H1 (cell line): ENCODE data around the gene UGT2A2. TPM values are rescaled to one million over a fixed set of nuclear protein-coding genes. Genes with fewer than 3 reads are reported as not detected.

Experiments
- CTCF ChIA-PET: fragments of 300-600 bp; sonication (Branson Sonifier 250); formaldehyde crosslinking; loops from one replicate; lab custom pipeline; 2021; ENCODE audit not compliant: partially characterized antibody; lab: Charles Lee
- POLR2A ChIA-PET: fragments of 300-600 bp; sonication (Branson Sonifier 250); formaldehyde crosslinking; loops from one replicate; lab custom pipeline; 2021; ENCODE audit warnings: inconsistent platforms; ENCODE audit not compliant: partially characterized antibody; lab: Charles Lee
- DNase-seq, 2 experiments: peaks; one replicate each; pipeline versions ENCODE4 v3.0.0 to v3.0.0-alpha.2; 2010 to 2022; ENCODE audit warnings: low spot score in 2 of 2, low read depth in 1 of 2, mixed read lengths in 1 of 2
- FAIRE-seq: peaks from 2 replicates; lab custom pipeline; 2011; peaks lifted over from hg19 to GRCh38; lab: Jason Lieb, UNC
- H2AFZ ChIP-seq: 2 replicates; pipeline ENCODE4 v1.8.1; 2012; ENCODE audit warnings: low read length, inconsistent platforms
- H2AK5ac ChIP-seq: 2 replicates; pipeline ENCODE4 v1.6.1; 2013; ENCODE audit warnings: low read depth, low read length
- H2BK120ac ChIP-seq: replicated peaks from 2 replicates; pipeline ENCODE3; 2013; ENCODE audit warnings: low read depth, low read length, inconsistent platforms
- H2BK12ac ChIP-seq: 2 replicates; pipeline ENCODE4 v1.6.1; 2013; ENCODE audit warnings: low read depth, low read length
- H2BK15ac ChIP-seq: 2 replicates; pipeline ENCODE4 v1.6.1; 2013; ENCODE audit warnings: low read length
- H2BK20ac ChIP-seq: 2 replicates; pipeline ENCODE4 v1.6.1; 2013; ENCODE audit warnings: low read length
- H2BK5ac ChIP-seq: 2 replicates; pipeline ENCODE4 v1.6.1; 2013; ENCODE audit warnings: low read depth, low read length
- H3K14ac ChIP-seq: 2 replicates; pipeline ENCODE4 v1.6.1; 2013; ENCODE audit warnings: inconsistent platforms; ENCODE audit not compliant: insufficient read length
- H3K18ac ChIP-seq: 2 replicates; pipeline ENCODE4 v1.6.1; 2013; ENCODE audit warnings: low read length; ENCODE audit errors: extremely low read depth
- H3K23ac ChIP-seq: 2 replicates; pipeline ENCODE4 v1.6.1; 2013; ENCODE audit warnings: inconsistent platforms; ENCODE audit not compliant: insufficient read length
- H3K23me2 ChIP-seq: 2 replicates; pipeline ENCODE4 v1.6.1; 2013; ENCODE audit warnings: low read depth, low read length
- H3K27ac ChIP-seq: 2 replicates; pipeline ENCODE4 v1.6.1; 2011; ENCODE audit warnings: low read depth, low read length, inconsistent platforms
- H3K27me3 ChIP-seq, 4 experiments: replicated peaks in 1 of 4; 1 replicate in 1 of 4; 2 replicates in 3 of 4; pipeline versions ENCODE4 v1.6.1 to v1.8.1; 2011 to 2013; ENCODE audit warnings: low read length in 3 of 4, mild to moderate bottlenecking in 3 of 4, inconsistent platforms in 2 of 4, mixed read lengths in 2 of 4, moderate library complexity in 1 of 4; ENCODE audit not compliant: control insufficient read depth in 3 of 4, insufficient read depth in 3 of 4; ENCODE audit errors: extremely low read depth in 1 of 4
- H3K36me3 ChIP-seq, 4 experiments: 2 replicates each; pipeline versions ENCODE4 v1.6.1 to v1.8.1; 2011 to 2013; ENCODE audit warnings: mild to moderate bottlenecking in 4 of 4, low read length in 3 of 4, moderate library complexity in 2 of 4, control low read depth in 1 of 4, inconsistent platforms in 1 of 4; ENCODE audit not compliant: insufficient read depth in 4 of 4, control insufficient read depth in 2 of 4
- H3K4ac ChIP-seq: replicated peaks from 2 replicates; pipeline ENCODE3; 2013; ENCODE audit warnings: low read length, low read depth, mixed read lengths, inconsistent platforms; ENCODE audit not compliant: insufficient read length
- H3K4me1 ChIP-seq, 4 experiments: replicated peaks in 1 of 4; 1 replicate in 1 of 4; 2 replicates in 3 of 4; pipeline versions ENCODE4 v1.6.1 to v1.8.1; 2011 to 2013; ENCODE audit warnings: low read length in 3 of 4, inconsistent platforms in 2 of 4, mixed read lengths in 1 of 4; ENCODE audit not compliant: insufficient read depth in 4 of 4, control insufficient read depth in 3 of 4
- H3K4me2 ChIP-seq, 2 experiments: 2 replicates each; pipeline versions ENCODE4 v1.6.1 to v1.8.1; 2011 to 2013; ENCODE audit warnings: low read depth in 2 of 2, low read length in 2 of 2, control low read depth in 1 of 2, inconsistent platforms in 1 of 2, mild to moderate bottlenecking in 1 of 2; ENCODE audit not compliant: insufficient read depth in 1 of 2
- H3K4me3 ChIP-seq, 4 experiments: fragments of 200-600, 300-600 bp in 1 of 4; sonication (generic), shearing (Covaris generic), sonication (Bioruptor Twin) in 1 of 4; 2 replicates each; pipeline versions ENCODE4 v1.5.1 to v1.8.1; 2011 to 2016; ENCODE audit warnings: low read length in 4 of 4, low read depth in 3 of 4, control low read depth in 2 of 4, inconsistent platforms in 2 of 4, mild to moderate bottlenecking in 2 of 4, mixed read lengths in 1 of 4, moderate library complexity in 1 of 4; ENCODE audit not compliant: insufficient read depth in 2 of 4; ENCODE audit errors: extremely low read depth in 1 of 4
- H3K56ac ChIP-seq: replicated peaks from 2 replicates; pipeline ENCODE3; 2013; ENCODE audit warnings: low read depth, mild to moderate bottlenecking, mixed read lengths, low read length, inconsistent platforms; ENCODE audit not compliant: insufficient read length
- H3K79me1 ChIP-seq: 2 replicates; pipeline ENCODE4 v1.6.1; 2013; ENCODE audit warnings: low read depth, low read length, control low read depth
- H3K79me2 ChIP-seq, 2 experiments: 2 replicates each; pipeline versions ENCODE4 v1.6.1 to v1.8.1; 2012 to 2013; ENCODE audit warnings: low read length in 2 of 2, mild to moderate bottlenecking in 2 of 2, inconsistent platforms in 1 of 2; ENCODE audit not compliant: insufficient read depth in 2 of 2, control insufficient read depth in 1 of 2
- H3K9ac ChIP-seq, 4 experiments: replicated peaks in 1 of 4; 1 replicate in 1 of 4; 2 replicates in 3 of 4; pipeline versions ENCODE4 v1.6.1 to v1.8.1; 2011 to 2013; ENCODE audit warnings: low read depth in 3 of 4, low read length in 3 of 4, control low read depth in 2 of 4, mild to moderate bottlenecking in 2 of 4, moderate library complexity in 2 of 4, inconsistent platforms in 1 of 4; ENCODE audit errors: extremely low read depth in 1 of 4
- H3K9me3 ChIP-seq, 2 experiments: 2 replicates each; pipeline versions ENCODE4 v1.6.1 to v1.8.1; 2012 to 2013; ENCODE audit warnings: mild to moderate bottlenecking in 2 of 2, moderate library complexity in 2 of 2, control low read depth in 1 of 2, inconsistent platforms in 1 of 2, low read depth in 1 of 2, low read length in 1 of 2, mixed read lengths in 1 of 2; ENCODE audit not compliant: insufficient read depth in 2 of 2
- H4K20me1 ChIP-seq, 2 experiments: replicated peaks in 1 of 2; 2 replicates each; pipeline versions ENCODE3 to v1.8.1; 2011 to 2013; ENCODE audit warnings: inconsistent platforms in 2 of 2, low read length in 2 of 2, mild to moderate bottlenecking in 1 of 2; ENCODE audit not compliant: insufficient read depth in 2 of 2, control insufficient read depth in 1 of 2
- H4K5ac ChIP-seq: 2 replicates; pipeline ENCODE4 v1.6.1; 2013; ENCODE audit warnings: low read length, low read depth, mixed read lengths, inconsistent platforms; ENCODE audit not compliant: insufficient read length
- H4K8ac ChIP-seq: 2 replicates; pipeline ENCODE4 v1.8.0; 2013; ENCODE audit warnings: mild to moderate bottlenecking, moderate library complexity, low read length, inconsistent platforms; ENCODE audit not compliant: insufficient read depth; ENCODE audit errors: extremely low read depth
- H4K91ac ChIP-seq: replicated peaks from 2 replicates; pipeline ENCODE3; 2013; ENCODE audit warnings: low read length, mixed read lengths, inconsistent platforms; ENCODE audit not compliant: insufficient read length
- ZNF274 ChIP-seq: IDR thresholded peaks from 2 replicates; pipeline ENCODE4 v1.7.0; 2012; ENCODE audit warnings: low read length, borderline replicate concordance; ENCODE audit errors: extremely low read depth
- WGBS, 2 experiments: shearing (Covaris generic) in 1 of 2; methylation state at CpG; one replicate each; pipeline versions ENCODE4 v1.1.6 to v1.1.7; 2013 to 2015; ENCODE audit warnings: low lambda C conversion rate in 2 of 2, mixed read lengths in 2 of 2, inconsistent platforms in 1 of 2, low coverage in 1 of 2, missing lambda C conversion rate in 1 of 2; ENCODE audit not compliant: insufficient replicate concordance in 2 of 2, insufficient coverage in 1 of 2, insufficient read length in 1 of 2; ENCODE audit errors: extremely low coverage in 1 of 2, missing lambda C conversion rate in 1 of 2; 5-methylcytosine and 5-hydroxymethylcytosine counted together
- polyA plus RNA-seq, 7 experiments: library from polyadenylated mRNA; depleted of rRNA in 3 of 7; stranded (reverse) in 5 of 7; unstranded in 2 of 7; fragments of >200 nt in 5 of 7; fragments of 200-250 nt in 2 of 7; gene quantifications; 1 replicate in 5 of 7; 2 replicates in 1 of 7; 4 replicates in 1 of 7; pipeline versions ENCODE4 v1.2.1 to v1.2.3, GENCODE V29; 2011 to 2013; ENCODE audit warnings: missing spikeins in 2 of 7, mixed read lengths in 2 of 7
- total RNA-seq: library from RNA; stranded (reverse); fragmentation: NEBNext Ultra II Directional; extraction: Animal tissue kit (Norgen Biotek cat#: 25700); gene quantifications from 2 replicates; pipeline ENCODE4 v1.2.1, GENCODE V29; 2021

Gene UGT2A2
- total and polyA plus RNA-seq, 2 of the 8 experiments (the other 6 are each of a cell fraction or from before 2014, with no cell fraction given): not detected

GRCh38 chr4:69568787-69569186, 70.7 kb downstream of the UGT2A2 start:
- no peak overlapping the region for H3K23ac ChIP-seq
- H2AK5ac ChIP-seq: no peak overlapping the region
- FAIRE-seq: no peak
- 95% methylated on average over 1 of the region's 1 CpG; no CpG with 5 or more reads in 1 of the 2 experiments for WGBS, 2 experiments
- H3K56ac ChIP-seq: no peak overlapping the region
- H3K23me2 ChIP-seq: no peaks in the 10 kb centered on the region
- no peak overlapping the region for H4K8ac ChIP-seq
- no peak for DNase-seq
- no peak overlapping the region for H2BK5ac ChIP-seq
- H3K9me3 ChIP-seq: no peaks in the 10 kb centered on the region
- ChIA-PET CTCF (no interaction called here), POLR2A (no interaction called here)
- H3K27ac ChIP-seq: no peak overlapping the region
- H3K14ac ChIP-seq: no peak overlapping the region
- no peaks in the 10 kb centered on the region for H3K79me2 ChIP-seq
- no peaks in the 10 kb centered on the region for H4K20me1 ChIP-seq
- H2BK20ac ChIP-seq: no peak overlapping the region
- H3K4ac ChIP-seq: no peak overlapping the region
- no peak overlapping the region for H3K4me3 ChIP-seq
- no peak overlapping the region for H3K4me2 ChIP-seq
- no peak overlapping the region for H3K18ac ChIP-seq
- no peak overlapping the region for H4K91ac ChIP-seq
- no peak overlapping the region for H2BK12ac ChIP-seq
- H3K36me3 ChIP-seq: no peaks in the 10 kb centered on the region
- no peak overlapping the region for H2BK120ac ChIP-seq
- TF ChIP-seq ZNF274: no peak
- no peak overlapping the region for H4K5ac ChIP-seq
- H2AFZ ChIP-seq: no peak overlapping the region
- no peaks in the 10 kb centered on the region for H3K4me1 ChIP-seq
- no peak overlapping the region for H2BK15ac ChIP-seq
- H3K27me3 ChIP-seq: no peaks in the 10 kb centered on the region
- no peaks in the 10 kb centered on the region for H3K79me1 ChIP-seq
- no peak overlapping the region for H3K9ac ChIP-seq
